GM18519 (cell line): Measurements from ENCODE around the gene PLEKHA1.

Experiments
- ATAC-seq: cut with Tn5 transposase; IDR thresholded peaks from one replicate; pipeline ENCODE4 v1.9.1; 2021; ENCODE audit warnings: mild to moderate bottlenecking, moderate library complexity; ENCODE audit not compliant: unreplicated experiment, low FRiP score

PLEKHA1 gene

DNA sequence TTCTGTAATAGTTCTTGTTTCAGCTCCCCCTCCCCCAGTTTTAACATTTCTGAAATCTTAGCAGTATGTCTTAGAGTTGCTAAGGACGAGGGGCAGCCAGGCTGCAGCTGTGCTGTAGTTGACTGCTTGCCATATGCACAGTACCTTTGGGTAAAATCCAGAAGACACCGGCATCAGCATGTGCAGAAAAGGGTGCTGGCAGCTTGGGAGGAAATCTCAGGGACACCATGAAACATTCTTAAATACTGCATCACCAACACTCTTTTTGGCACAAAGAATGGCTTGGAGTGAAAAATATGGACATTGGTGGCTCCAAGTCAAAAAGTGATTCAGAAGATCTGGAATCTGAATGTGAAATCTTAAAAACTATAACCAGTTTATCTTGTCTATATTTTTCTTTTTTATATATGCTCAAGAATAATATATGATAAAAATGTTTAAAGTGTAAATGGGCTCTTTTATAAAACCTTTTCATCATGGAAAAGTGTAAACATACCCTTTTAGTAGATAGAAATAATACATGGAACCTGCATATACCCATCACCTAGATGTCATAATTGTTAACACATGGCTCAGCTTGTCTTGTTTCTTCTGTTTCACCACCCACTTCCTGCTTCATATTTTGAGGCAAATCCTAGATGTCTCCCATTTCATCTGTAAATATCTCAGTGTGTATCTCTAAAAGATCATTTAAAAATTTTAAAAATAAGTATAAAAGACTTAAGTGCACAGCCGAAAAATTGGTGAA lies 45.5 kb downstream of the PLEKHA1 start:
- ATAC-seq, result no peak

DNA sequence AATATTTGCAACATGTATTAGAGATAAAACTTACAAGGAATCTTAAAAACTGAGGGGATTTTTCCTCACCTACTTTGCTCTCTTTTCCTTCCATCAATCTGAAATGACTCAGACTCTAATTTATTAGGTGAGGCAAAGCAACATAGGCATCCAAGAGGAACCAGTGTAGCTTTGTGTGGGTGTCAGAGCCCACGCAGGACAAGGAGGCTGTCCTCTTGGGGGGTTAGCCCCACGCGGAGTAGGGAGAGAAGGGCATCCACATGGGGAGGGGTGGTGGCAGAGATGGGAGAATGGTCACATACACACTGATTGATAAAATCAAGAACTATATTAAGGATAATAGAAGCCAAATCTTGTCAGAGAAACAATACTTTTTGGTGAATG lies 46.1 kb downstream of the PLEKHA1 start:
- no peak for ATAC-seq

DNA sequence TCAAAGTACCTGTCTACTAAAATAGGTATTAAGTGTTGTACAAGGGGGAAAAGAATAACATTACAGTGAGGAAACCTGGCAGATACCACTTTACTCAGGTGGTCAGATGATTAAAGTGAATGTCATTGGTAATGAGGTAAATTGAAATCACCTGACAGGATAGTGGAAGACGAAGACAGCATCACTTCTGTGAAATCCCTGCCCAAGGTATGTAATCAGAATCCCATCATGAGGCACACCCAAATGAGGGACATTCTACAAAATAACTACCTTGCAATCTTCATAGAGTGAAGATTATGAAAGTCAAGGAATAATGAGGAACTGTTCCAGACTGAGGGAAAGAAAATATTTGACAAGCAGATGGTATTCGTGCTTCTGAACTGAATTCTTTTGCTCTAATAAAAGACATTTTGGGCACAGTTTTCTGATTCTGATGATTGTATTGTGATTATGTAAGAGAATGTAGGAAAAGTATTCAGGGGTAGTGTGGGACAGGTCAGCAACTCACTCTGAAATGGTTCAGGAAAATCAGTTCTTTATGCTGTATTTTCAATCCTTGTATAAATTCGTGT lies 46.6 kb downstream of the PLEKHA1 start:
- ATAC-seq, result no peak

DNA sequence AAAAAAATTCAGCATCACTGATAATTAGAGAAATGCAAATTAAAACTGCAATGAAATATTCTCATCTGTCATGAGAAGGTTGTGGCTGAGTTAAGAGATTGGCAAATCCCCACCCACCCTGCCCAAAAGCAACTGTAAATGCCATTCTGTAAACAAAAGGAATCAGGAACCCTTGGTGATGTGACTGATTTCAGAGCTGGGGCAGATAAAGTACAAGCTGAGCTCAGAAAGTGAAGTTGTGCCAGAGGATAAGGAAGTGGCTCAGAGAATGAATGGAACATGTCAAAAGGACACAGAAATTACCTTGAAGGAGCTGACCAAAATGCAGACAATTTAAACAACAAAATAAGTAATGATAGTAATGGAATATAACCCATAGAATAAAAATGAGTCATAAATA lies 47.2 kb downstream of the PLEKHA1 start:
- no peak for ATAC-seq

DNA sequence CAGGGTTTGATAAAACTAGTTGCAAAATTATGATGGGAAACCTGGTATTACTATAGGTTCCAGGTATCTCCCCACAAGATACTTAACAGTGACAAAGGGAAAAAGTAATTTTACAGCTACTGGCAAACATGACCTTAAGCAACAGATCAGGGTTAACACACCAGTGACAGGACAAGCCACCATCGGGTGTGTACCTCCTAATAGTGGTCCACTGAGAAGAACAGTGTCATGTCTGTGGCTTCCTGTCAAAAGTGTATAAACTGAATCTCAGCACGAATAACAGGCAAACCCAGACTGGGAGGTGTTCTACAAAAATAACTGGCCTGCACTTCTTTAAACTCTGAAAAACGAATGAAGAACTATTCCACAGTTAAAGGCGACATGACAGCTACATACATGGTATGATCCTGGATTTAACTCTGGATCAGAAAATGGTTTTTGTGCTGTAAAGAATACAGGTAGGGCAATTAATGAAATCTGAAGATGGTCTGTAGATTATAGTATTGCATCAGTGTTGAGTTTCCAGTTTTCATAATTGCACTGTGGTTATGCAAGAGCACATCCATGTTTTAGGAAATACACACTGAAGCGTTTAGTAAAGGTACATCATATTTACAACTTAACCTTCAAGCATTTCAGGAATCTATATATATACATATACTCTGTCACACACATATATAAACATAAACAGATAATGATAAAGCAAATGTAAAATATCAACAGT lies 47.9 kb downstream of the PLEKHA1 start:
- no peak for ATAC-seq

DNA sequence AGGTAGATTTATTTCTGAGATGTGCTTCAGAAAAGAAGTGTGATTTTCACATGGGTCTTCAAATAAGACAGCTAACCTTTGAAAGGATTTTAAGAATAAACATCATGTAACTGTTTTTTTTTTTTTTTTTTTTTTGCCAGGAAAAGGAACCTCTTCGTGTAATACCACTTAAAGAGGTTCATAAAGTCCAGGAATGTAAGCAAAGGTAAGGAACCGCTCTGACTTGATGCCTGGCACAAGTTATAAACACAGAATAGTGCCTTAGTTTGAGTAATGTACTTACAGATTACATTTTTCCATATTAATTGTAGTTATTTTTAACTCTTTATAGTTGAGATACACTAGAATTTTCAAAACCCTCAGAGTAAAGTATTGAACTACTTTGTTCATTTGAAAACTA lies 49.6 kb downstream of the PLEKHA1 start:
- no peak for ATAC-seq

DNA sequence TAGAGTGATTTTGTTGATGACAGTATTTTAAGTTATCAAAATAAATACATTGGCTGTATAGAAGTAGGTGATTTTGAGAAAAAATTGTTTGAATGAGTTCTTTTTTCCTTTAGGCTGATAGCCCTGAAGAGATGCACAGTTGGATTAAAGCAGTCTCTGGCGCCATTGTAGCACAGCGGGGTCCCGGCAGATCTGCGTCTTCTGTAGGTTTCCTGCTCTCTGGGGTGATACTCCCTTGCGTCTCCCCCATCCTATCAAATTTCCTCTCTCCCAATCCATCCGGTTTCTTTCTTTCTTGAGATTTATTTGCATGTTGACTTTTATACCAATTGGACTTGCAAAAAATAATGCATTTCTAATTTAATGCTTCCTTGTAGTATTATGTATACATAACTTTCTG lies 52.3 kb downstream of the PLEKHA1 start:
- no peak for ATAC-seq

DNA sequence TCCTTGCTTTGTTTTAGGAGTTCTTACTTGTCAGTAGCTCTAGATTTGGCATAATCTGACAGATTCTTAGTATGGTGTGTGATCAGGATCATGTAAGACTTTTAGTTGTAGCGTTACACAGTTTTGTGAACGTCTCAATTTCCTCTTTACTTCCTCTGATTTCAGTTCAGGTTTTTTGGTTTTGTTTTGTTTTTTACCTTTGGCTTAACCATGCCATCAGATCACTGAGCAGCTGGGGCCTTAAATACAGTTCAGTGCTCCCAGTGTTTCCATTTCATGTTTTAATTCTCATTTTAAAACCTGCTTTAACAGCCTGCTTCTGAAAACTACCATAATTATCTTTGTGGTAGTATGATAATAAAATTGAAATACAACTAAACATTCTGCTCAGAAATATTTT lies 52.8 kb downstream of the PLEKHA1 start:
- ATAC-seq, result no peak

DNA sequence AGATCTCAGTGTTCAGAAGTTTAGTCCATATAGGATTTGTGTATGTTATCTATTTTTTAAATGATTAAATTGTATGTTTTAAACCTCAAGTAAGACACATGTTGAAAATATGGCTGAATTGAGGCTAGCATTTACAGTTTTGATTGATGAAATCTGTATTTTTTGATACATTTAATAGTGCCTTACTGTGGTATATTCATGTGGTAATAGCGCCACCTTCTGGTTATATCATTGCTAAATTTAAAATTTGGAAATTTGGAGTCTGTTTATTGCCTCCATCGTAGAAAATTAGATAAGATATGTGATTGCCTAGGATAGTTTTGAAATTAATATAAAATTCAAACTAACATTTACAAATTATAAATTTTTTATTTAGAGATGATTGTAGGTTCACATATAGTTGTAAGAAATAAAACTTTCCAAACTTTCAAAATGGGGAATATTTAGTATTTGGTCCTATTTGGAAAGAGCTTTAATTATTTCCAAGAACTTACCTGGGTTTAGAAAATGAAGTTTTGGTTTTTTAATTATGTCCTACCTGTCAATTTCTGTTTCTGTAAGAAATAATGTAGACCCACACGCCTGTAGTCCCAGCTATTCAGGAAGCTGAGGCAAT lies 60.8 kb downstream of the PLEKHA1 start:
- no peak for ATAC-seq

DNA sequence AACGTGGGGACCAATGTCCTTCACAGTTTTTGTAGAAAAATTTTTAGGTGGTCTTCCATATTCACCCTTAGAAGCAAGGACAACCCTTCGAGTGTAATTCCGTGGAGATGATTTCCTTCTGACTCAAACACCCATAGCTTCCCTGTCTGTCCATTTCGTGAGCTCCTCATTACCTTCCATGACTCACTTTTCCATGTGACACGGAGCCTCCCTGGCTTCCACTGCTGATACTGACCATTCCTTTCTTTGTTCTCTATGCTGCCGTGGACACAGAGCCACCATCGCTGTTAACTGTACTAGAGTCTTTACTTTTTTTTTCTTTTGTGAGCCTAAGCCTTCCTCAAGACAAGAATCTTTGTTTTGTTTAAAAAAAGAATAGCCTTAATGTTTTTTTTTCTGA lies 67.5 kb downstream of the PLEKHA1 start:
- ATAC-seq, result no peak

DNA sequence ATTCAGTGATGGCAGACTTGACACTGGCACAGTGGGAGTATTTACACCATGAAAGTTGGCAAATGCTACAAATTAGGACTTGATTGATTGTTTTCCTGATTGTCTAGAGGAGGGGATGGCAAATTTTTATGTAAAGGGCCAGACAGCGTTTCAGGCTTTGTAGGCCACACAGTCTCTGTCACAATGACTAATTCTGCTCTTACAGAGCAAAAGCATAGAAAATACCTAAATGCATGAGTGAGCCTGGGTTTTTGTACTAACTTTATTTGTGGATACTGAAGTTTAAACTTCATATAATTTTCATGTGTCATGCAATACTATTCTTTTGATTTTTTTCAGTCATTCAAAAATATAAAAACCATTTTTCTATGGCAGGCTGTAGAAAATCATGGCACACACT lies 71.0 kb downstream of the PLEKHA1 start:
- ATAC-seq, result no peak

DNA sequence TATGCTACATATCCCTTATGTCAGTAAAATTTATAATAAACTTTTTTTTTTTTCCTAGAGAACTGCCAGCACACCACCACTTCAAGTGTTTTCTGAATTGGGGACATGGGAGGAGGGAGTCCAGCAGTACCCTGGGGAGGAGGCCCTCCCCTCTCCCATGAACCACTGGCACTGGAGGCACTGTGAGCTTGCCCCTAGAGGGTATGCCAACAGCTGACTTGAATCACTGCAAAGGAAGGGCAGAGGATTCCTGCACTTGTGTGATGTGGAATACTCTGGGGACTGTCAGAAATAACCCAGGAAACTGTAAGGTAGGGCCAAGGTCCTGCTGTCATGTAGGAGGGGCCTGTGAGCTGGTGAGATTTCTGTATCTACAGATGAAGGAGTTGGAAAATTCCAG lies 71.4 kb downstream of the PLEKHA1 start:
- no peak for ATAC-seq

DNA sequence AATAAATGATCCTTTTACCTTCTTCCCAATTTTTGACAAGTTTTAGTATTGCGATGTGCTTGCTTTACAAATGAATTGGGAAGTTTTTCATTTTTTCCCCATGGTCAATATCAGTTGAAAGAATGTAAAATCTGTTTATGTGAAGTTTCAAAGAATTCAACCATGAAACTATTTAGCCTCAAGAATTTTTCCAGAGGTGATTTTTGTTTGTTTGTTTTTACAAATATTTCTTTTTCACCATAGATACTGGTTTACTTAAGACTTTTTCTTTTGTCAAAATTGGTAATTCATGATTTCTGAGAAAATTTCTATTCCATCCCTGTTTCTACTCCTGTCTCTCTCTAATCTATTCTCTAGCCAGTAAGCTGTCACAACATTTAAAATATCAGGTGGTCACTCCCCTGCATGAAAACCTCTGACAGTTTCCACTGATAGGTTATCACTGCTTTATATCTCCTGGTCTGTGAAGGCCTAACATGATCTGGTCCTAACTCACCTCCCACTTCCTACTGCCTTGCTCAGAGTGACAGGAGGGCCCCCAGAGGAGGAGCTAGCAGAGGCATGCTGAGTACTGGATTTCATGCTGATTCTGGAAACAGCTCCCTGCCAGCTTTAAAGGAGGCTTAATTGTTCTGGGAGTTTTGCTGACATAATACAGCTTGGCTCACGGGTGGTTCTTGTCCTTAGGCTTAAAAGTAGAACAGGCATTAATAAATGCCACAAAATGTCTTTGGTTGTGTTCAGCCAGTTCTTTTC lies 72.3 kb downstream of the PLEKHA1 start:
- ATAC-seq, result no peak

DNA sequence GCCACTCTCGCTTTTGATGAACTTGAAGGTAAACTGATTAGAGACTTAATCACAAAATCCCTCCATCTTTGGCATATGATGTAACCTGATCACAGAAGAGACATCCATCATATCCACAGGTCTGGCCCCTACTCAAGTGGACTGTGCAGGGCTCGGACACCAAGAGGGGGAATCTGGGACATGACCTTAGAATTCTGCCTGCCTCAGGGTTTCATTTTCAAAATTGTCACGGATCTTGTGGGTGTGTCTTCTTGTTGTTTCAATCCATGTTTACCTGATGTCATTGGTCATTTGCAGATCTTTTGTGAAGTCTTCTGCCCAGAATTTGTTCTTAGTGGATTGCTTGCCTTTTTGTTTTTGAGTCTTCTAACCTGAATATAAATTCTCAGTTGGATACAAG lies 74.1 kb downstream of the PLEKHA1 start:
- ATAC-seq, result no peak

DNA sequence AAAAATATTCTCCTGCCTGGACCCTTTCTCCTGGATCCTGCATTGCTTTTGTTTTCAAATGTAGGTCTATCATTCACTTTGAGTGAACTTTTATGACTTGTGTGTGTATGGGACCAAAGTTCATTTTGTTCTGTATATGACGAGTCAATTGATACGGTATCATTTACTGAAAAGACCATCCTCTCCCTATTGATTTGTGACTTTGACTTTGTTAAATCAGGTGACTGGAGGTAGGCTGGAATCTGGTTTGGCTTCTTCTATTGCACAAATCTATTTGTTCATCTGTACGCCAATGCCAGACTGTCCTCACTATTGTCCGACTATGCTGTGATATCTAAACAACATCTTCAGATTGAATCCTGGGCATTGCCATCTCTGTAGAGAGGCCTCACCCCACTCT lies 74.6 kb downstream of the PLEKHA1 start:
- no peak for ATAC-seq

DNA sequence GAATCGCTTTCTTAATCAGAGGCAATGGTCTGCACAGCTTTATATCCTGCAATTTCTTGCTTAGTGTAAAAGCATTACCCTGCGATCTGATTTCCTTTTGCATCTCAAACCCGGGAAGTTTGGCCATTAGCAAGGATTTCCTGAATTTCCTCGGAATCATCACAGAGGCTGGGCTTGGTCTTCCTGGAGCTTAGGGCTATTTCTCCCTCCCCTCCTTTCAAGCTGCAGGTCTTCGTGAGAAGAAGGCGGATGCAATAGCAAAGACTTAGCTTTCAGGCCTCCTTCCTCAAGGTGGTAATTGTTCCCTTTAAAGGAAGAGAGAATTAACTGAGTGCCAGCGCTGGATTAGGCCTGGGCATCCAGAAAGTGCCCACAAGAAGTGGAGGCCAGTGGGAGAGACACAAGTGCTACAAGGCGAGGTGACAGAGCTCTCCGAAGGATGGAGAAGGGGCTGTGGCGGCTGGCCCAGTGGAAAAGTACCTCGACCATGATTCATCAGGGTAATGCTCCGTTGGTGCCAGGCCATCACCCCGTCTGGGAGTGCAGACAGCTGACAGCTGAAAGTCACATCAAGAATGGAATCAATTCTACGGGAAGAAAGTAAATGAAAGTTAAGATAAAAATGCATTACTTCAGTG lies 76.0 kb downstream of the PLEKHA1 start:
- ATAC-seq, result no peak

DNA sequence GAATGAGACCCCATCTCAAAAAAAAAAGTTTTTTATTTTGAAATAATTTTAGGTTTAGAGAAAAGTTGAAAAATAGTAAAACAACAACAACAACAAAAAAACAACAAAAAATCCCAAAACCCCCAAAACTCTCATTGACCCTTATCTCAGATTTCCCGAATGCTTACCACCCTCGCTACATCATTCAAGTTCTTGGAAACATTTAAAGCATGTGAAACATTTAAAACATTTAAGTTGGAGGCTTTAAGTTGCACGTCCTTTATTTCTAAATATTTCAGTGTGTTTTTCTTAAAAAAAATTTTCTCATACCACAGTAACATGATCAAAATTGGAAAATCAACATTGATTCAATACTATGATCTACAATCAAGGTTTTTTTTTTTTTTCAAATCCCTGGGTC lies 79.6 kb downstream of the PLEKHA1 start:
- no peak for ATAC-seq

DNA sequence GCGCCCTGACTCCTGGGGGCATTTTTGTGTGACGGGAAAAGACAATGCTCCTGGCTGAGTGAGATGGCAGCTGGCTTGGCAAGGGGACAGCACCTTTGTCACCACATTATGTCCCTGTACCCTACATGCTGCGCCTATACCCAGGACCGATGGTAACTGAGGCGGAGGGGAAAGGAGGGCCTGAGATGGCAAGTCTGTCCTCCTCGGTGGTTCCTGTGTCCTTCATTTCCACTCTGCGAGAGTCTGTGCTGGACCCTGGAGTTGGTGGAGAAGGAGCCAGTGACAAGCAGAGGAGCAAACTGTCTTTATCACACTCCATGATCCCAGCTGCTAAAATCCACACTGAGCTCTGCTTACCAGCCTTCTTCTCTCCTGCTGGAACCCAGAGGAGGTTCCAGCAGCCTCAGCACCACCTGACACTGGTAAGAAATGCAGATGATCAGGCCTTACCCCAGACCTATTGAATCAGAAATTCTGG lies 80.1 kb downstream of the PLEKHA1 start, which contains the start of gene ARMS2:
TSS of gene ARMS2 (plus strand) at position 51 of the 478 bp plus-strand sequence. CDS start at position 126, 75 bp downstream.
- no peak for ATAC-seq

DNA sequence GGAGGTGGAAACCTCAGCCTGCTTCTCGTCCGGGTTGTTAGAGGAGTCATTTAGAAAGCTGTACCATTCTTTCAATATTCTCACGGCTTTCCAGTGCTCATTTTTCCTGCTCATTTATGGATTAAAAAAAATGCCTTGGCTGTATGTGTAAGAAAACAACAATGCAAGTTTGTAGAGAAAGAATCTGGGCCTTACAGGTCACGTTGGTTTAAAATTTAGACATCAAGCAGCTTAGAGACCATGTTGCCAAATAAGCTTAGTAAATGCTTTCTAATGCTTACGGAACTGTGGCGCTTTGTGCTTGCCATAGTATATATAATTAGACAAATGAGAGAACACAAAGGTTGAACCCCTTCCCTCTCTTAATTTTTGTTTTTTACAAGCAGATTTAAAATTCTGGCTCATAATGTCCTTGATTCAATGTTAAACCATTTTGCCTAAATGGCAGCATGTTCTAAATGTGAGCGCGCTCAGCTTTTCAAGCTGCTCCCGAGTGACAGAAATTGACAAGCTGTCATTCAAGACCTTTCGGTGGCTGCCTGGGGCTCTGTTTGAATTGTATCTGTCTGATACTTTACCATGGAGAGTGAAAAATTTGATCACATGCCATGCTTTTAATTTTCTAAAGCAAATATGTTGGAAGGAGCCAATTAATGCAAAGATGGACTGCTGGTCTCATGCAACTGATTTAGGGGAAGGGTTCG lies 81.0 kb downstream of the PLEKHA1 start:
- no peak for ATAC-seq
